ENCODE data around the gene CYP3A5. TPM values are rescaled to one million over a fixed set of nuclear protein-coding genes. Genes with fewer than 3 reads are reported as not detected.

CYP3A5 gene
- polyA plus RNA-seq, 2 of the 4 experiments (the other 2 are of a cell fraction): 2.3 to 9.7 TPM

DNA sequence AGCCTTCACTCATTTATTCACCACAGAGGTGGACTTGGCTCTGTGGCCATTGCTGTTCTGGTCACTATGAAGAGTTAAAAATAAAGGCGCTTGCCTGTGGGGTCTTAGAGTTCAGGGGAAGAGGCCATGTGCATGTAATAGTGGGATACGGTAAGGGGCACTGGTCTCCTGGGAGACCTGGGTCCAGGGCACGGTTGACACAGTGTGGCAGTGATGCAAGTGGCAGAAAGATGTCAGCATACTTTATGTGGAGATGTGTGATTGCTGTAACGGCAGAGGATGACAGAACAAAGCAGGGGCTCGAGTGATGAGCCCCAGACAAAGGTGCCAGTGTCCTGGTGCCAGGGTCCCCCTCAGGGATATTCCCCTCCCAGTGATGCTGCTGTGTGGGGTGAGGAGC, 54.5 kb downstream of the CYP3A5 start:
- Histone ChIP-seq H3K9me3 (no peaks in the 10 kb centered on the region), H3K4me2 (no peak overlapping the region), H3K4me3 (no peak overlapping the region), H3K27ac (no peak overlapping the region), H3K4me1 (no peaks in the 10 kb centered on the region)
- ATAC-seq (no peak), FAIRE-seq (no peak), DNase-seq (ENCODE audit: low read depth in 1 of 2, low spot score in 1 of 2) (no peak)
- no peak for TF ChIP-seq FOSL2 (IDR thresholded peaks at IDR 0.05)
- TF ChIP-seq FOSL2 (CRISPR knock-in tag; IDR thresholded peaks at IDR 0.05): no peak
- TF ChIP-seq RCOR1 (IDR thresholded peaks at IDR 0.05; ENCODE audit: low read depth, low read length): no peak
- no peak for TF ChIP-seq ZC3H11A (IDR thresholded peaks at IDR 0.05)
- no peak for TF ChIP-seq POLR2AphosphoS2 (conservative IDR thresholded peaks at IDR 0.05; ENCODE audit: low read length)
- TF ChIP-seq CHD4 (IDR thresholded peaks at IDR 0.05; ENCODE audit: borderline replicate concordance): no peak
- TF ChIP-seq HOXB13 (CRISPR knock-in tag; IDR thresholded peaks at IDR 0.05; ENCODE audit: low read depth): no peak
- no peak for TF ChIP-seq PHF8 (IDR thresholded peaks at IDR 0.05; ENCODE audit: borderline replicate concordance, low read depth)
- TF ChIP-seq CHD2 (IDR thresholded peaks at IDR 0.05; ENCODE audit: low read length, partially characterized antibody): no peak
- no peak for TF ChIP-seq MAZ (IDR thresholded peaks at IDR 0.05; ENCODE audit: borderline replicate concordance, low read depth, low read length)
- TF ChIP-seq POLR2A (IDR thresholded peaks at IDR 0.05; ENCODE audit: low read length): no peak
- TF ChIP-seq RNF2 (IDR thresholded peaks at IDR 0.05; ENCODE audit: borderline replicate concordance, low read depth): no peak
- TF ChIP-seq, protein P1, sequence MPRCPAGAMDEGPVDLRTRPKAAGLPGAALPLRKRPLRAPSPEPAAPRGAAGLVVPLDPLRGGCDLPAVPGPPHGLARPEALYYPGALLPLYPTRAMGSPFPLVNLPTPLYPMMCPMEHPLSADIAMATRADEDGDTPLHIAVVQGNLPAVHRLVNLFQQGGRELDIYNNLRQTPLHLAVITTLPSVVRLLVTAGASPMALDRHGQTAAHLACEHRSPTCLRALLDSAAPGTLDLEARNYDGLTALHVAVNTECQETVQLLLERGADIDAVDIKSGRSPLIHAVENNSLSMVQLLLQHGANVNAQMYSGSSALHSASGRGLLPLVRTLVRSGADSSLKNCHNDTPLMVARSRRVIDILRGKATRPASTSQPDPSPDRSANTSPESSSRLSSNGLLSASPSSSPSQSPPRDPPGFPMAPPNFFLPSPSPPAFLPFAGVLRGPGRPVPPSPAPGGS (IDR thresholded peaks at IDR 0.05): no peak
- TF ChIP-seq NR3C1 (IDR thresholded peaks at IDR 0.05): no peak
- TF ChIP-seq, protein P2, sequence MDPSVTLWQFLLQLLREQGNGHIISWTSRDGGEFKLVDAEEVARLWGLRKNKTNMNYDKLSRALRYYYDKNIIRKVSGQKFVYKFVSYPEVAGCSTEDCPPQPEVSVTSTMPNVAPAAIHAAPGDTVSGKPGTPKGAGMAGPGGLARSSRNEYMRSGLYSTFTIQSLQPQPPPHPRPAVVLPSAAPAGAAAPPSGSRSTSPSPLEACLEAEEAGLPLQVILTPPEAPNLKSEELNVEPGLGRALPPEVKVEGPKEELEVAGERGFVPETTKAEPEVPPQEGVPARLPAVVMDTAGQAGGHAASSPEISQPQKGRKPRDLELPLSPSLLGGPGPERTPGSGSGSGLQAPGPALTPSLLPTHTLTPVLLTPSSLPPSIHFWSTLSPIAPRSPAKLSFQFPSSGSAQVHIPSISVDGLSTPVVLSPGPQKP (IDR thresholded peaks at IDR 0.05; ENCODE audit: low read depth, low read length): no peak
- TF ChIP-seq FOSB (CRISPR knock-in tag; IDR thresholded peaks at IDR 0.05): no peak
- no peak for TF ChIP-seq CBX8 (IDR thresholded peaks at IDR 0.05)
- no peak for TF ChIP-seq RAD21 (conservative IDR thresholded peaks at IDR 0.05 in 1 of 2, IDR thresholded peaks at IDR 0.05 in 1 of 2)
- no peak for TF ChIP-seq JUNB (IDR thresholded peaks at IDR 0.05)
- no peak for TF ChIP-seq HOXB5 (CRISPR knock-in tag; IDR thresholded peaks at IDR 0.05)
- 83% methylated on average over 5 of the region's 5 CpGs for WGBS (ENCODE audit: missing lambda C conversion rate)
- POLR2A ChIA-PET: no interaction called here
- CTCF ChIA-PET: interaction anchor here (1.9 kb wide), 1 partner anchor 9 kb away, joined by 9 read pairs; no protein-coding TSS in a partner anchor

DNA sequence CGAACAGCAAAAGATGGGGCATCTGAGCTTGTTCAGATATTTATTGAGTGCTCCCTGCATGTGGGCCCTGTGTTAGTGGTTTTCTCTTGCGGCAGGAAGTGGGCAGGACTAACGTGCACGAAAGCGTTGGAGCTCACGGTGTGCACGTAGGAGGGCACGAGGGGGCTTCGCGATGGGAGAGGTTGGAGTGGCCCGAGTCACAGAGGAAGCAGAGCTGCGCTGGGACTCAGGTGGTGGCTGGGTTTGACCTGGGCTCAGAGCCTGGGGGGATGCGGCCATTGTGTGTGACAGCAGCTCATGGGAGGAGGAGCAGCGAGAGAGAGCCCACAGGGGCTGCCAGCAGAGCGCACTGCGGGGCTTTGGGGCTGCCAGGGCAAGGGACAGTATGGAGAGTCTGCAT, 55.3 kb downstream of the CYP3A5 start:
- FAIRE-seq: no peak
- ATAC-seq: no peak
- POLR2A ChIA-PET: no interaction called here

More for the DNA sequence above, 55.3 kb downstream of the CYP3A5 start:
- Histone ChIP-seq H3K9me3 (no peaks in the 10 kb centered on the region), H3K4me3 (no peak overlapping the region), H3K27ac (no peak overlapping the region), H3K4me2 (no peak overlapping the region), H3K4me1 (no peaks in the 10 kb centered on the region)
- no peak for DNase-seq (ENCODE audit: low read depth in 1 of 2, low spot score in 1 of 2)
- TF ChIP-seq SMC3 (IDR thresholded peaks at IDR 0.05): no peak
- no peak for TF ChIP-seq HEYL (CRISPR knock-in tag; IDR thresholded peaks at IDR 0.05)
- TF ChIP-seq RNF2 (IDR thresholded peaks at IDR 0.05; ENCODE audit: borderline replicate concordance, low read depth): no peak
- no peak for TF ChIP-seq ZSCAN20 (CRISPR knock-in tag; IDR thresholded peaks at IDR 0.05)
- no peak for TF ChIP-seq POLR2A (IDR thresholded peaks at IDR 0.05; ENCODE audit: low read length)
- TF ChIP-seq, protein P3, sequence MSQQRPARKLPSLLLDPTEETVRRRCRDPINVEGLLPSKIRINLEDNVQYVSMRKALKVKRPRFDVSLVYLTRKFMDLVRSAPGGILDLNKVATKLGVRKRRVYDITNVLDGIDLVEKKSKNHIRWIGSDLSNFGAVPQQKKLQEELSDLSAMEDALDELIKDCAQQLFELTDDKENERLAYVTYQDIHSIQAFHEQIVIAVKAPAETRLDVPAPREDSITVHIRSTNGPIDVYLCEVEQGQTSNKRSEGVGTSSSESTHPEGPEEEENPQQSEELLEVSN (IDR thresholded peaks at IDR 0.05; ENCODE audit: borderline replicate concordance, low read depth): no peak
- TF ChIP-seq ZC3H11A (IDR thresholded peaks at IDR 0.05): no peak
- TF ChIP-seq FOXS1 (CRISPR knock-in tag; IDR thresholded peaks at IDR 0.05): no peak
- no peak for TF ChIP-seq TFCP2L1 (CRISPR knock-in tag; IDR thresholded peaks at IDR 0.05)
- TF ChIP-seq HOXB13 (CRISPR knock-in tag; IDR thresholded peaks at IDR 0.05; ENCODE audit: low read depth): no peak
- TF ChIP-seq, protein P4, sequence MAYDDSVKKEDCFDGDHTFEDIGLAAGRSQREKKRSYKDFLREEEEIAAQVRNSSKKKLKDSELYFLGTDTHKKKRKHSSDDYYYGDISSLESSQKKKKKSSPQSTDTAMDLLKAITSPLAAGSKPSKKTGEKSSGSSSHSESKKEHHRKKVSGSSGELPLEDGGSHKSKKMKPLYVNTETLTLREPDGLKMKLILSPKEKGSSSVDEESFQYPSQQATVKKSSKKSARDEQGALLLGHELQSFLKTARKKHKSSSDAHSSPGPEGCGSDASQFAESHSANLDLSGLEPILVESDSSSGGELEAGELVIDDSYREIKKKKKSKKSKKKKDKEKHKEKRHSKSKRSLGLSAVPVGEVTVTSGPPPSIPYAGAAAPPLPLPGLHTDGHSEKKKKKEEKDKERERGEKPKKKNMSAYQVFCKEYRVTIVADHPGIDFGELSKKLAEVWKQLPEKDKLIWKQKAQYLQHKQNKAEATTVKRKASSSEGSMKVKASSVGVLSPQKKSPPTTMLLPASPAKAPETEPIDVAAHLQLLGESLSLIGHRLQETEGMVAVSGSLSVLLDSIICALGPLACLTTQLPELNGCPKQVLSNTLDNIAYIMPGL (CRISPR knock-in tag; IDR thresholded peaks at IDR 0.05; ENCODE audit: borderline replicate concordance): no peak
- TF ChIP-seq CHD4 (IDR thresholded peaks at IDR 0.05; ENCODE audit: borderline replicate concordance): no peak
- TF ChIP-seq, protein P2 (IDR thresholded peaks at IDR 0.05; ENCODE audit: low read depth, low read length): no peak
- no peak for TF ChIP-seq BHLHE40 (IDR thresholded peaks at IDR 0.05; ENCODE audit: low read depth, low read length)
- CTCF ChIA-PET: interaction anchor here (0.6 to 1.9 kb wide), 3 partner anchors 9 to 364 kb away, joined by 3 to 9 read pairs (median 4); no protein-coding TSS in a partner anchor
- 94% methylated on average over 16 of the region's 16 CpGs for WGBS (ENCODE audit: missing lambda C conversion rate)

All from A549 (cell line).